Measurements from ENCODE around the gene STX8.

STX8 gene

DNA sequence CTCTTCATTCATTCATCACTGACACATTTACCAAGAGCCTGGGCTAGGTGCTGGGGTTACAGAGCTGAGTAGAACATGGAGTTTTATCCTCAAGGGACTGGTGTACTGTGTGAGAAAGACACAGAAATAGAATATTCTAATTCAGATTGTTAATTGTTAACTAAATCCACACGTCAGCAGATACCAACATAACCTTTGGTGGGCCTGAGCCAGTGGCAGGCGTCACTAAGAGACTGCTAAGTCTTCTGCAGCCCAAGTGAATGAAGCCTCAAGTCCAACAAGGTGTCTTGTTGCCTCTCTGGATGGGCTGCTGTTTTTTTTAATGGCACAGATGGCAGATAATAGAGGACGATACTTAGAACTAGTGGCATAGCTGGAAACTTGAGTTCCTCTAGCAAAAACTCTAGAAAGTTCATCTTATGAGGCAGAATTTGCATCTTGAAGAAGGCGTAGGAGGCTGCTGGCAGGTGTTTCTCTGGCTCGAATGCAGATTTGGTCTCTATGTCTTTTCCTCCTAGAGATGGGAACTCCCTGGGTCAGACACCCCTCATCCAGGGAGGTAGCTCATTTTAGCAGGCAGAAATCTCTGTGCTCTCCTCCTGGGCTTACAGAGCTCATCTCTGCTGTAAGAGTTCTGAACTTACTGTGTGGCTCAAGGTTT is 374.8 kb downstream of the STX8 start:
- DNase-seq = no peak

Data from activated naive CD4-positive, alpha-beta T cell (primary cell).